Measurements from ENCODE around the gene SLC39A13. TPM values are rescaled to one million over a fixed set of nuclear protein-coding genes. Genes with fewer than 3 reads are reported as not detected.

SLC39A13 gene
- total RNA-seq, 1 experiment from 2014 or later = 32.5 TPM

DNA sequence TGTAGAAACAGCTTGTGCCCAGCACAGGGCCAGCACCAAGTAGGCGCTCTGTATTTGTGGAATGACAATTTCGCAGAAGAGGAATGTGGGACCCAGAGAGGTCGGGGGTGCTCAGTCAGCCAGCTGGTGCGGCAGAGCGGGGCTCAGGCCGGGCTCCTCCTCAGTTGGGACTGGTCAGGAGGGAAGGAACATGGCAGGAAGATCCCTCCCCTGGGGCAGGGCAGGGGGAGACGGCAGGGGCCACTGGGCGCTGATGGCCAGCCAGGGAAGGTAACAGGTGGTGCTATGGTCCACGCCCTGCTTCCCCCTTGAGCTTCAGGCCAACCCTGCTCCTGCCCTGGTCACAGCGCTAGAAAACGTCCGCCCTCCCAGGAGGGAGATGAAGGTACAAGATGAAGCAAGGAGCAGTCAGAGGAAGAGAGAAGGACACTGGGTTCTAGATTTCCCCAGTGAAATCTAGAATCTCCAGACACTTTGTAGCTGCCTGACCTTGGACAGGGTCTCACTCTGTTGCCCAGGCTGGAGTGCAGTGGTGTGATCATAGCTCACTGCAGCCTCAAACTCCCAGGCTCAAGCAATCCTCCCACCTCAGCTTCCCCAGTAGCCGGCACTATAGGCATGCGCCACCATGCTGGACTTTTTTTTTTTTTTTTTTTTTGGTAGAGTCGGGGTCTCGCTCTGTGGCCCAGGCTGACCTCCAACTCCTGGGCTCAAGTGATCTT, 16.5 kb upstream of the SLC39A13 start:
- intact Hi-C loops (cut with micrococcal nuclease) = no loop called here
- Histone ChIP-seq H3K4me2 (ENCODE audit: low read length) (no peak overlapping the region), H3F3A (ENCODE audit: low read length, unreplicated experiment) (no peaks in the 10 kb centered on the region), H3K79me2 (ENCODE audit: low read length) (no peaks in the 10 kb centered on the region), H4K20me1 (ENCODE audit: low read length) (no peaks in the 10 kb centered on the region), H3K4me3 (ENCODE audit: low read length) (no peak overlapping the region), H3K9me3 (ENCODE audit: low read length) (no peaks in the 10 kb centered on the region), H3K36me3 (ENCODE audit: low read depth, low read length) (no peaks in the 10 kb centered on the region), H2AFZ (ENCODE audit: low read length) (no peak overlapping the region), H3K9ac (ENCODE audit: low read length) (no peak overlapping the region), H3K9me2 (replicated peaks; ENCODE audit: low read length) (no peaks in the 10 kb centered on the region), H3K27me3 (ENCODE audit: low read length) (no peaks in the 10 kb centered on the region), H3K27ac (ENCODE audit: low read length) (no peak overlapping the region), H3K4me1 (ENCODE audit: insufficient read depth, low read length) (no peaks in the 10 kb centered on the region)
- ChIA-PET CTCF (no interaction called here), POLR2A (ENCODE audit: unreplicated experiment) (interaction anchor here (0.6 kb wide), 1 partner anchor 22 kb away, joined by 8 read pairs; no protein-coding TSS in a partner anchor)
- BruUV-seq (replicated peaks) = no TSS peak
- TF ChIP-seq, protein P1, sequence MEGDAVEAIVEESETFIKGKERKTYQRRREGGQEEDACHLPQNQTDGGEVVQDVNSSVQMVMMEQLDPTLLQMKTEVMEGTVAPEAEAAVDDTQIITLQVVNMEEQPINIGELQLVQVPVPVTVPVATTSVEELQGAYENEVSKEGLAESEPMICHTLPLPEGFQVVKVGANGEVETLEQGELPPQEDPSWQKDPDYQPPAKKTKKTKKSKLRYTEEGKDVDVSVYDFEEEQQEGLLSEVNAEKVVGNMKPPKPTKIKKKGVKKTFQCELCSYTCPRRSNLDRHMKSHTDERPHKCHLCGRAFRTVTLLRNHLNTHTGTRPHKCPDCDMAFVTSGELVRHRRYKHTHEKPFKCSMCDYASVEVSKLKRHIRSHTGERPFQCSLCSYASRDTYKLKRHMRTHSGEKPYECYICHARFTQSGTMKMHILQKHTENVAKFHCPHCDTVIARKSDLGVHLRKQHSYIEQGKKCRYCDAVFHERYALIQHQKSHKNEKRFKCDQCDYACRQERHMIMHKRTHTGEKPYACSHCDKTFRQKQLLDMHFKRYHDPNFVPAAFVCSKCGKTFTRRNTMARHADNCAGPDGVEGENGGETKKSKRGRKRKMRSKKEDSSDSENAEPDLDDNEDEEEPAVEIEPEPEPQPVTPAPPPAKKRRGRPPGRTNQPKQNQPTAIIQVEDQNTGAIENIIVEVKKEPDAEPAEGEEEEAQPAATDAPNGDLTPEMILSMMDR (conservative IDR thresholded peaks at IDR 0.05; ENCODE audit: low read depth, low read length) = no peak
- TF ChIP-seq EZH2phosphoT487 (IDR thresholded peaks at IDR 0.05; ENCODE audit: borderline replicate concordance, low read length) (no peak), EZH2 (IDR thresholded peaks at IDR 0.05; ENCODE audit: low read length, unreplicated experiment) (no peak)
- ATAC-seq (no peak), DNase-seq (no peak)

DNA sequence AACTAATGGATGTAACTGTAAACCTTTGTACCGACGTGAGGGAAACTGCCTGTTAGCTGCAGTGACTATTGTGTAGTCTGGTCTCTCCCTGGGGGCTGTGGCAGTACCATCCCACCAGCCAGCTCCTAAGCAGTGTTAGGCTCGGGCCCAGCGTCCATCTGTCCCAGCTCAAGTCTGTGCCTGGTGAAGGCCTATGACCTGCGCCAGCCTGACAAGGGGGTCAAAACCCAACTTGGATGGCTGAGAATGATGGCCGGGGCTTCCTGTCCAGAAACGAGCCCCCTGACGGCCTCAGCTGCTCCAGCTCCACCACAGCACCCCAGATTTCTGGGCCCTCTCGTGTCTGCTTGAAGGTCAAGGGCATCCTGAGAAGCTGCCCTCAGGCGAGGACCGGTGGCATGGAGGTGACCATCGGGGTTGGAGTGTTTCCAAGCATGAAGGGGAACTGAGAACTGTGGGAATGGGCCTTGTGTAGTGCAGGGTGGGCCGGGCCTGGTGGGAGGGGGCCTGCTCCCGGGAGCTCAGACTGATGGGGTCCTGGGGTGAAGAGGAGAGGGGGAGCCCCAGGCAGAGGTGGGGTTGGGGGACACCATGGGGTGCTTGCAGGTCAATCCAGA, 15.7 kb upstream of the SLC39A13 start:
- Histone ChIP-seq H3K4me2 (ENCODE audit: low read length) (no peak overlapping the region), H3F3A (ENCODE audit: low read length, unreplicated experiment) (no peaks in the 10 kb centered on the region), H3K36me3 (ENCODE audit: low read depth, low read length) (no peaks in the 10 kb centered on the region), H3K9ac (ENCODE audit: low read length) (no peak overlapping the region), H3K79me2 (ENCODE audit: low read length) (no peaks in the 10 kb centered on the region), H4K20me1 (ENCODE audit: low read length) (no peaks in the 10 kb centered on the region), H2AFZ (ENCODE audit: low read length) (no peak overlapping the region), H3K27me3 (ENCODE audit: low read length) (no peaks in the 10 kb centered on the region), H3K4me1 (ENCODE audit: insufficient read depth, low read length) (no peaks in the 10 kb centered on the region), H3K9me2 (replicated peaks; ENCODE audit: low read length) (no peaks in the 10 kb centered on the region), H3K4me3 (ENCODE audit: low read length) (no peak overlapping the region), H3K27ac (ENCODE audit: low read length) (no peak overlapping the region), H3K9me3 (ENCODE audit: low read length) (no peaks in the 10 kb centered on the region)
- no TSS peak for BruUV-seq (replicated peaks)
- ChIA-PET CTCF (no interaction called here), POLR2A (ENCODE audit: unreplicated experiment) (interaction anchor here (0.6 kb wide), 1 partner anchor 23 kb away, joined by 8 read pairs; no protein-coding TSS in a partner anchor)
- ATAC-seq (no peak), DNase-seq (no peak)
- TF ChIP-seq, protein P1 (conservative IDR thresholded peaks at IDR 0.05; ENCODE audit: low read depth, low read length) = no peak
- TF ChIP-seq EZH2 (IDR thresholded peaks at IDR 0.05; ENCODE audit: low read length, unreplicated experiment) = no peak
- TF ChIP-seq EZH2phosphoT487 (IDR thresholded peaks at IDR 0.05; ENCODE audit: borderline replicate concordance, low read length) = no peak
- intact Hi-C loops (cut with micrococcal nuclease) = no loop called here
